Measurements from ENCODE around the gene KCNJ8. TPM values are rescaled to one million over a fixed set of nuclear protein-coding genes. Genes with fewer than 3 reads are reported as not detected.

The KCNJ8 gene
- total RNA-seq, 1 experiment from 2014 or later = not detected

DNA sequence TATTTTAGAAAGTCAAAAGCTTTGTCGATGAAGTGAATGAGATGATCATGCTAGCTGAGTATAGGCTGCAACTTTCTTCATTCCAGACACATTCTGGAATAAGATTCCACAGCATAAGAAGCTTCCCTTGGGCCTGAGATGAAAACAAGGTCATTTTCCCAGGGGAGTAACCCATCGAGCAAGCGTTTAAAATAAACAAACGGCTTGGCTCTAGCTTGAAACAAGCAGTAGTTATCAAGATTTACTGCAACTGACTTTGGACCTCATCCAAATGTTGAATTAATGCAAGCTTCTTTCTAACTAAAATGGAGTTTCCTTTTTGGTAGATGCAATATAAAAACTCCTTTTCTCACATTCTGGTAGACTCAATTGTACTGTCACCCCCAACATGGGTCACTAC, 23.0 kb downstream of the KCNJ8 start:
- BruUV-seq (replicated peaks) = no TSS peak
- no peaks in the 10 kb centered on the region for H3K4me1 Mint-ChIP-seq (ENCODE audit: insufficient read depth, unreplicated experiment)
- no peaks in the 10 kb centered on the region for H3K9me3 Mint-ChIP-seq (ENCODE audit: unreplicated experiment)
- intact Hi-C loops (cut with micrococcal nuclease) = no loop called here
- TF ChIP-seq, protein P1, sequence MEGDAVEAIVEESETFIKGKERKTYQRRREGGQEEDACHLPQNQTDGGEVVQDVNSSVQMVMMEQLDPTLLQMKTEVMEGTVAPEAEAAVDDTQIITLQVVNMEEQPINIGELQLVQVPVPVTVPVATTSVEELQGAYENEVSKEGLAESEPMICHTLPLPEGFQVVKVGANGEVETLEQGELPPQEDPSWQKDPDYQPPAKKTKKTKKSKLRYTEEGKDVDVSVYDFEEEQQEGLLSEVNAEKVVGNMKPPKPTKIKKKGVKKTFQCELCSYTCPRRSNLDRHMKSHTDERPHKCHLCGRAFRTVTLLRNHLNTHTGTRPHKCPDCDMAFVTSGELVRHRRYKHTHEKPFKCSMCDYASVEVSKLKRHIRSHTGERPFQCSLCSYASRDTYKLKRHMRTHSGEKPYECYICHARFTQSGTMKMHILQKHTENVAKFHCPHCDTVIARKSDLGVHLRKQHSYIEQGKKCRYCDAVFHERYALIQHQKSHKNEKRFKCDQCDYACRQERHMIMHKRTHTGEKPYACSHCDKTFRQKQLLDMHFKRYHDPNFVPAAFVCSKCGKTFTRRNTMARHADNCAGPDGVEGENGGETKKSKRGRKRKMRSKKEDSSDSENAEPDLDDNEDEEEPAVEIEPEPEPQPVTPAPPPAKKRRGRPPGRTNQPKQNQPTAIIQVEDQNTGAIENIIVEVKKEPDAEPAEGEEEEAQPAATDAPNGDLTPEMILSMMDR (IDR thresholded peaks at IDR 0.05; ENCODE audit: unreplicated experiment) = no peak
- ChIA-PET POLR2A (interaction anchor here (0.6 kb wide), 1 partner anchor 293 kb away, joined by 3 read pairs; no protein-coding TSS in a partner anchor), CTCF (interaction anchor here (0.9 kb wide), 1 partner anchor 246 kb away, joined by 3 read pairs; no protein-coding TSS in a partner anchor)
- no peak overlapping the region for H3K4me3 Mint-ChIP-seq (ENCODE audit: unreplicated experiment)
- H3K27me3 Mint-ChIP-seq (ENCODE audit: insufficient read depth, unreplicated experiment) = peaks cover 33% of the 10 kb centered on the region
- no peaks in the 10 kb centered on the region for H3K36me3 Mint-ChIP-seq (ENCODE audit: insufficient read depth, unreplicated experiment)
- DNase-seq (ENCODE audit: unreplicated experiment) = peak; percentile 7
- no peak overlapping the region for H3K27ac Mint-ChIP-seq (ENCODE audit: low read depth, unreplicated experiment)

DNA sequence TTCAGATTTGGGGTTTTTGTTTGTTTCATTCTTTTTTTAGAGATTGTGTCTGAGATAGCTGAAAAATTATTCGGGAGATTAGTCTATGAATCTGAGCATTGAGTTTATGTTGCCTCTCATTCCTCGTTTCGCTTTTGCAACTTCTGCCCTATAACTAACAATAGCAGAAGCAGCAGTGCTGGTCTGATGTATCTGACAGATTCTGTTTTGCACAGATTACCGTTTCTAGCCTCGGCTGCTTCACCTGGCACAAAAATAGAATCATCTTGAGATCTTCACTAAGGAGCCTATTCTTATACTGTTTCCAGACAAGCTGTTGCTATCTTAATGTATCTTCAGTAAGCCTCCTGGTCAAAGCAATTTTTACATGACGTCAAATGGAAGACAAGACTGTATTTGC, 29.2 kb downstream of the KCNJ8 start:
- Mint-ChIP-seq H3K9me3 (ENCODE audit: unreplicated experiment) (peaks cover 5% of the 10 kb centered on the region), H3K4me3 (ENCODE audit: unreplicated experiment) (no peak overlapping the region), H3K36me3 (ENCODE audit: insufficient read depth, unreplicated experiment) (peaks cover 6% of the 10 kb centered on the region), H3K27me3 (ENCODE audit: insufficient read depth, unreplicated experiment) (peaks cover 38% of the 10 kb centered on the region), H3K4me1 (ENCODE audit: insufficient read depth, unreplicated experiment) (no peaks in the 10 kb centered on the region), H3K27ac (ENCODE audit: low read depth, unreplicated experiment) (no peak overlapping the region)
- no peak for DNase-seq (ENCODE audit: unreplicated experiment)
- TF ChIP-seq, protein P1 (IDR thresholded peaks at IDR 0.05; ENCODE audit: unreplicated experiment) = no peak
- BruUV-seq (replicated peaks) = no TSS peak
- CTCF ChIA-PET = no interaction called here
- POLR2A ChIA-PET = no interaction called here
- intact Hi-C loops (cut with micrococcal nuclease) = no loop called here

DNA sequence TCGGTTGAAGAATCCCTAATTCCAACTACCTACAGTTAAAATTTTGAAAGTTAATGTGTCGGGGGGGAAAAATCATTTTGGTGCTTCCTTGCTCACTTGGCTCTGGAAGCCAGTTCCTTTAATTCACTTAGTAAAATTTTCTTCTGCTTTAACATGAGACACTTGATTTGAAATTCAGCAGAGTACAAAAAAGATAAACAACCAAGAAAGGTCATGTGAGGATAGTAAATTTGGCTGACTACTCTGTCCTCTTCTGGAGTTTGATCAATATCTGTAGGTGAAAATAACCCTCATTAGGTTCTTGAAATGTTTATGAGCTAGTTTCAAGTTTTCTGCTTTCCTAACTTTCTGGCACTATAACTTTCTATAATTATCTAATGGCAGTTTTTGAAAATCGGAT, 43.4 kb downstream of the KCNJ8 start:
- H3K27me3 Mint-ChIP-seq (ENCODE audit: insufficient read depth, unreplicated experiment) = peaks cover 11% of the 10 kb centered on the region
- no peak overlapping the region for H3K27ac Mint-ChIP-seq (ENCODE audit: low read depth, unreplicated experiment)
- intact Hi-C loops (cut with micrococcal nuclease) = no loop called here
- BruUV-seq (replicated peaks) = no TSS peak
- CTCF ChIA-PET = no interaction called here
- peaks cover 8% of the 10 kb centered on the region for H3K9me3 Mint-ChIP-seq (ENCODE audit: unreplicated experiment)
- no peak overlapping the region for H3K4me3 Mint-ChIP-seq (ENCODE audit: unreplicated experiment)
- TF ChIP-seq, protein P1 (IDR thresholded peaks at IDR 0.05; ENCODE audit: unreplicated experiment) = no peak
- POLR2A ChIA-PET = no interaction called here
- H3K4me1 Mint-ChIP-seq (ENCODE audit: insufficient read depth, unreplicated experiment) = no peaks in the 10 kb centered on the region
- no peaks in the 10 kb centered on the region for H3K36me3 Mint-ChIP-seq (ENCODE audit: insufficient read depth, unreplicated experiment)
- DNase-seq (ENCODE audit: unreplicated experiment) = no peak

DNA sequence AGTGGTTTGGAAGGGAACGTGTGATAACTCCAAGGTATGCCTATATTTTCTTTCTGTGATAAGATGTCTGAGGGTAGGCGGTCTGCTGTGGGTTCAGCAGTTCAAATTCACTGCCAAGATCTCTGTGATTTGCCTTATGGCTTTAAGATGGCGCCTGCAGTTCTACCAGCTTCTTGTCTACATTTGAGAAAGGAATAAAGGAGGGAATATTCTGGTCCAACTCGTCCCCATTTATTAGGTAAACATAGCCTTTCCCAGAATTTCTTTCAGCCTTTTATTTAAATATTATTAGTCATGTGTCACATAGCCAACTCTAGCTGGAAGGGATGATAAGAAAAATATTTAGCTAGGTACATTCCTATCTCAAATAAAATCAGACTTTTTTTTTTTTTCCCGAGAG, 48.8 kb downstream of the KCNJ8 start:
- intact Hi-C loops (cut with micrococcal nuclease) = no loop called here
- no peak overlapping the region for H3K4me3 Mint-ChIP-seq (ENCODE audit: unreplicated experiment)
- H3K27ac Mint-ChIP-seq (ENCODE audit: low read depth, unreplicated experiment) = no peak overlapping the region
- POLR2A ChIA-PET = no interaction called here
- CTCF ChIA-PET = interaction anchor here (0.6 to 1.1 kb wide), 4 partner anchors 29 to 467 kb away, joined by 3 to 4 read pairs (median 4); partner anchors contain the start of gene PYROXD1
- no TSS peak for BruUV-seq (replicated peaks)
- no peaks in the 10 kb centered on the region for H3K9me3 Mint-ChIP-seq (ENCODE audit: unreplicated experiment)
- TF ChIP-seq, protein P1 (IDR thresholded peaks at IDR 0.05; ENCODE audit: unreplicated experiment) = no peak
- no peak for DNase-seq (ENCODE audit: unreplicated experiment)
- H3K27me3 Mint-ChIP-seq (ENCODE audit: insufficient read depth, unreplicated experiment) = peaks cover 20% of the 10 kb centered on the region
- H3K4me1 Mint-ChIP-seq (ENCODE audit: insufficient read depth, unreplicated experiment) = no peaks in the 10 kb centered on the region
- H3K36me3 Mint-ChIP-seq (ENCODE audit: insufficient read depth, unreplicated experiment) = no peaks in the 10 kb centered on the region

Data from MCF 10A (cell line).